NCI-H2171 (cell line): ENCODE data around the gene CD44.

Source experiments
- DNase-seq: peaks from one replicate; lab custom pipeline; 2025; lab: John Stamatoyannopoulos, UW

The CD44 gene

GRCh38 chr11:35139722-35140282 is 831 bp downstream of the CD44 start:
- DNase-seq, result no peak

DNA sequence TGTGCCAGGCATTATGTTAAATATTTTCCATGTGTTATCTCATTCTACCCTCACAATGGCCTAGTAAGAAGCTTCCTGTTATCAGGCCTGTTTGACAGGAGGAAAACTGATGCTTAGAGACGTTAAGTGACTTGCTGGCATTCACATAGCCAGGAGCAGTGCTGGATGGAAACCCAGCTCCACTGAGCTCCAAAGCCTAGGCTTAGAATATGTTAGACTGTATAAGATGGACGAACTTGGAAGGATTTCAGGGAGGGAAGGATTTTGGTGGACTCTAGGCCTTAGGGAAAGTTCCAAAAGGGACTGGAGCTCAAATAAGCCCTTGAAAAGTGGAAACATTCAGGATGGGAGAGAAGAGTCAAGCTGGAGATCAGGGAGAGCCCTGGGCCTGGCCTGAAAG is 2.1 kb downstream of the CD44 start:
- no peak for DNase-seq

DNA sequence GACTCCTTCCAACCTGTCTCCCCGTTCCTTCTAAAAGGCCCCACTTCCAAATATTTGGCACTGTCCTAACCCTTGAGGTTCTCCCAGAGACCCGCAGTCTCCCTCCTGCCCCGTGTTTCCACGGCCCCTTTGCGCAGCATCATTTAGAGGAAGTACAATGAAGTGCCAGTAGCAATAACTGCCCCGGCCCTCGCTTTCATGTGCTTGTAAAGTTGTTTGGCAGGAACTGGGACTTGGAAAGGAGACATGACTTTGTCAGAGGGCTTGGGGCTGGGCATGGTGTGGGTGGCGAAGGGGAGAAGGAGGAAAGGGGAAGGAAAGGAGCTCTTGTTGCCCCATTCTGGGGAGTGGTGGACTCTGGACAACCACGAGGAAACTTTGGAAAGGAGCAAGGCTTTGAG is 2.6 kb downstream of the CD44 start:
- DNase-seq, result no peak

DNA sequence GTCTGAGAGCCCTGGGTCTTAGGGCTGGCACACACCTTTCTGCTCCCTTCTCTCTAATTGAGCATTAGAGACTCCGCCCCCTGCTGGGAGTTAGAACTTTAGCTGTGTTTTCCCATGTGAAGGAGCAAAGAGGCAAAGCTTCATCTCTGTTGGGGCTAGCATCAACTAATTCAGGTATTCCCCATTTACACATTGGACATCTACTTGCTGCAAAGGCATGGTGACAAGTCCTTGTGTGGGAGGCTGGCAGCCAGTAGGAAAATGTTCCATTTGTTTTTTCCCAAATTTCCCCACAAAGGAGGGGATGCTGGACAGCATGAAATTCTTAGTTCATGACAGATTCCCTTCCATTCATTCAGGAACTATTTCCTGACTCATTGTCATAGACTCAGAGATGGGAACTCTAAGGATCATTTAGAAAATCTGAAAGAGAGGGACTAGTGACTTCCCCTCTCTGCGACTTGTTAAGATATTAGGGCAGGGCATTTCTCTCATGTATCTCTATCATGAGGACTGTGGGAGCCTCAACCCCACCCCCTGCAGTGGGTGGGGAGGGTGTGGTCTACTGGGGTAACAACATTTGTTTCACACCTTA is 3.6 kb downstream of the CD44 start:
- DNase-seq, result no peak

DNA sequence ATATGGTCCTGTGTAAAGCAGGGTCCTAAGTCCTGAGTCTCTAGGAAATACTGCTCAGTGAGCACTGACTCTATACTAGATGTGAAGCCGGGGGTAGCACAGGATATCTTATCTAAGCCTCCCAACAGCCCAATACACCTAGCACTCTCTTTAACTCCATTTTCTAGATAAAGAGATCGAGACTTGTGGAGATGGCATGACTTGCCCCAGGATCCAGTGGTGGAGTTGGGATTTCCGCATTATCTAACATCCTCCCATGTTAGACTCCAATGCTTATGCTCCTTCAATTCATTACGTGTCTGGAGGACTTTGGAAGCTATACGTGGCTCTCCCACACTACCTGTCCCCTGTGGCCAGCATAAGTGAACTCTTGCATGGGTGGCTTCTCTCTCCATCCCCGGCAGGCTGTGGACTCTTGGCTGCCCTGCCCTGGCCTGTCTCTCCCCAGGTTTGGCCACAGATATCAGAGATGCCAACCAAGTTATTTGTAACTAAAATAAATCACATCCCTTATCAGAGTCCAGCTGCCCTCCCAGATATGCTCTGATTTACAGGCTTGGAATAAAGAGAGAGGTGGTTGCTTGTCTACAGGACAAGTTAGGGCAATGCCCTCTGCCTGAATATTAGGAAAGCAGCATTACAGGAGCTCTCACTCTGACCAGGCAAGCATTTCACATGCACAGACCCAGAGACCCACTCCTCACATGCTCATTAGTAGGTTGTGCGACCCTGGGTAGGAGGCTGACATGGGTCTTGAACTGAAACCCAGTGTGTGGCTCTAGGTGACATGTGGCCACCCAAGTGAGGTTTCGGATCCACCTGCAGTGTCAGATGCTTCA is 4.5 kb downstream of the CD44 start:
- no peak for DNase-seq

DNA sequence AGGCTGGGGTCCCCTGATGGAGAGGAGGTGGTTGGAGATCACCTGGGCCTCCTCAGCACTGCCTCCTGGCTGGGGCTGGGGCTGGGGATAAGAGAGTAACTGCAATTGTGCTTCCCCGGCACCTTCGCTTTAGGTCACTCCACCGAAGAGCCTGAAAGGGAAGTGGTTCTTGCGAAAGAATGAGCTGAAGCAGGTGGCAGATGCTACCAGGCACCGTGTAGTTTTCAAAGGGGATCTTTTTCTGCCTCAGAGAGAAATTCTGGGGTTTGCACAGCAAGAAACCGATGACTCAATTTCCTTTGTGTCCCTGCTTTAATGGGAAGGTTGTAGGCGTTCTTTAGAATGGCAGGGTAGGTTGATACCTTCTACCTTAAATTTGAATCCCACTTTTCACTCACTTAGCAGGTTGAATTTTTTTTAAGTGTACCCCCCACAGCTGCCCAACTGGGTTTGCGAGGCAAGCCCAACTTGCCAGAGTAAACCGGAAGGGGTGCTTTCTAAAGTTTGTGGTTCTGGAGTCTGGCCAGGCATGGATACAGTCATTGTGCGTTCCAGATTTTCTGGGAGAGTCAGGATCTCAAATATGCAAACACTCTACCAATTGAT is 5.3 kb downstream of the CD44 start:
- DNase-seq, result no peak

- DNase-seq, result no peak
These were observed 5.8 kb downstream of the CD44 start for GRCh38 chr11:35144806-35145205.

DNA sequence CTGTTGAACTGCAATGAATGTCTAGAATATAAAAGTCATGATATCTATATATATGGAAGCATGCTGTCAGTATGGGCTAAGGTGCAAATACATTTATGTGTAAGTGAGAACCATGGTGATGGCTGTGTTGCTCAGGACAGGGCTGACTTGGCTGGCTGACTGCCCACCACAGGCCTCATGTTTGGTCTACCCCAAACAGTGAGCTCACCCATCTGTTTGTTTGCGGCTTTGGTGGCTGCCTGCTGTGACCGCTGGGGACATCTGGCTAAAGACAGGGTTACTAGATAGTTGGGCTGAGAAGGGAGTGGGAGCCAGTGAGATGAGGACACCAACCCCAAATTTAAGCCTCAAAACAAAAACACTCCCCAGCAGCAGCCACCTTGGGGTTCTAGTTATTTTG is 6.3 kb downstream of the CD44 start:
- no peak for DNase-seq

- DNase-seq, result no peak
These were observed 7.1 kb downstream of the CD44 start for GRCh38 chr11:35146074-35146521.

DNA sequence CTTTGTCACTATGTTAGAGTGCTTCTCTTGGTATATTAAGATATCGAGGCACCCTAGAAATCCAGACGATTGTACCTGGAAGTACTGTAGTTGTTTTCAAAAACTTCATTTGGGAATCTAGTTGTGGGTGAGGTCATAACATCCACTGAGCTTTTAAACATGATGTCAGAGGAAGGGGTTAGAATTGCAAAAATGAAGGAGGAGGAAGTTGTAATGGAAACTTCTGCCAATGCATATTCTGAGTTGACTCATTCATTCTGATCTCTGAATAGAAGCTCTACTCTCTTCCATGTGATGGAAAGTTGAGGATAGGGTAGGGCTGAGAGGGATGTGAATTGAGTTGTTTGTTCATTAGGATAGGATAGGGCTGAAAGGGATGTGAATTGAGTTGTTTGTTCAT is 7.7 kb downstream of the CD44 start:
- no peak for DNase-seq

DNA sequence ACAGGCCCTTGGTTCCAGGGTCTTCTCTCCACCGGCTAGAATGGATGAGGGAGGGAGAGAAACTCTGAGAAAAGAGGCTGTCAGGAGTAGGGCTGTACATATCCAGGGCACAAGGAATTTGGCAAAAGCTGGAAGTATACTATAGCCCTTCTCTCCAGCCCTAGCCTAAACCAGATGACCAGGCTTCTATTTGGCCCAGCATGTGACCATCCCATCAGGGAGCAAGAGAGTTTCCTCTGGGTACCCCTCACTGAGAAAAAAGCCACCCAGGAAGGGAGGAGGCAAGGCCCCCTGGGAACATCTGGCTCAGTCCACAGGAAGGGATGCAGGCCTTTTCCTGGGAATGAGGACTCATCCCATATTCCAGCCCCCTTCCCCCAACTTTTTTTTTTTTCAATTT is 8.3 kb downstream of the CD44 start:
- DNase-seq, result no peak

GRCh38 chr11:35148163-35148837 is 9.3 kb downstream of the CD44 start:
- no peak for DNase-seq

- no peak for DNase-seq
These were observed 11.5 kb downstream of the CD44 start for GRCh38 chr11:35150454-35150853.

DNA sequence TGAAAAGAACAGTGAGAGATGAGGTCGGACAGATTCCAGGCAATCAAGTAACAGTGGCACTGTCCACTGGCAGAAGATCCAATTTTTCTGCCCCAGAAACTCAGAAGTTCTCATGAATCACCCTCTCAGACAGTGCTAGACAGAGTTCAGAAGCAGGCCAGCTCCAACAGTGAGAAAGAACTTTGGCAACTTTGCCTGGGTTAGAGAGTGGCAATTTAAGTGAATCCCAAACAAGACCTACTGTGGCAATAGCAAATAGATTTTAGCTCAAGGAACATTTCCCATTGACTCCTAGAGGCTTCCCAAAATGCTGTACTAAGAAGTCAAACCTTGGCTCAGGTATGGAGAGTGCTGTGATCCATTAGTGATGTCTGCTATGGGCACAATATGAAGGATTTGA is 12.3 kb downstream of the CD44 start:
- no peak for DNase-seq

DNA sequence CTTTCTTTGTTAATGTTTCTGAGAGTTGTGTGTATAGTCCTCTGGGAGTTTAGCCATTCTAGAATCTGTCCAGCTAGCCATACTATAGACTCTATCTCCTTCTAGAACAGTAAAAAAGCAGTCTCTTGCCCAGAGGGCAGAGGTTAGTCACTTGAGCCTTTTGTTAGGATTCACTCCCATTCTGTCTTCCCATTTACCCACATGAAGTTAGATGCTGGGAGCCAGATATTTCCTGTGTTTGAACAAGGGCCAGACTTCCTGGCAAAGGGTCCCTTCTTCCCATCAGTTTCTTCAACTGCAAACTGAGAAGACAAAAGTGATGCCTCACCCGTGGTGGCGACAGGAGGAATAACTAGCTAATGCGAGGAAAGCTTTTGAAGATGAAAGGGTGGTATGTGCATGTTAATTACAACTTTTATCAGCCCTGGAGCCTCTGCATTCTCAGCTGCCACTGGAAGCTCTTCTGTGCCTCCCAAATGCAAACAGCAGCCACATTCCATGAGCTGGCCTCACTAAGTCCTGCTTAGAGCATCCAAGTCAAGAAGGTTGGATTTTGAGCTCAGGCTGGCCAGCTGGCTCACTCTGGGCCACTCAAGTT is 12.8 kb downstream of the CD44 start:
- DNase-seq, result no peak

DNA sequence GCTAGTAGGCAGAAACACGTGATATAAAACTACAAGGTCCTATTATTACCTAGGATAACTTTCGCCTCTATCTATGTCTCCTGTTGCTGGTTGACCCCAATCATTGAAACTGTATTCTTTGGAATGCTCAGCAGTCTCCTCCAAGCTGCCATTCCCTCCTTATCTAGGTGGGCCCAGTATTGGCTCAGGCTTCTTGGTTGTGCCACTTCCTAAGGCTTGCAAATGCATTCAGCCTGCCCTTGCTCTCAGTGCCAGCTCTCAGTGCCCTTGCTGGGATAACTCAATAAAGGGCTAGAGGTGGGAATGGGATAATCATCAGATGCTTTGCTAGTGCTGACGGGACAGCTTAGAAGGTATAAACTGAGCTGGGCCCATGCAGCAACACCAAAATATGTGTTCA is 13.6 kb downstream of the CD44 start:
- no peak for DNase-seq

DNA sequence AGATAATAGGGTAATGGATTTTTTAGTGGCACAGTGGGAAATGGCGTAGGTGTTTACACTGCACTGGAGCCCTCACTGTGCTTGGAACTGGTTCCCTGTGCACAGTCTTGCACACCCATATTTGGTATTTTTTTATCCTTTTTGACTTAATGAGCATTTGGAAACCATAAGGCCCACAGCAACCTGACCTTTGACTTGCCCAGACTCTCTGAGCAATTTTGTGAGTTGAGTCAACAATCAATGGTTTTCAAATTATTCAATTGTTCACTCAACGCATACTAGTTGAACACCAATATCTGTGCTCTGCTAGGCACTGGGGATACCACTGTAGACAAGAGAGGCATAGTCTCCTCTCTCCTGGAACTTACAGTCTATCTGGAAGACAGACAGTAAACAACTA is 14.3 kb downstream of the CD44 start:
- DNase-seq, result no peak

DNA sequence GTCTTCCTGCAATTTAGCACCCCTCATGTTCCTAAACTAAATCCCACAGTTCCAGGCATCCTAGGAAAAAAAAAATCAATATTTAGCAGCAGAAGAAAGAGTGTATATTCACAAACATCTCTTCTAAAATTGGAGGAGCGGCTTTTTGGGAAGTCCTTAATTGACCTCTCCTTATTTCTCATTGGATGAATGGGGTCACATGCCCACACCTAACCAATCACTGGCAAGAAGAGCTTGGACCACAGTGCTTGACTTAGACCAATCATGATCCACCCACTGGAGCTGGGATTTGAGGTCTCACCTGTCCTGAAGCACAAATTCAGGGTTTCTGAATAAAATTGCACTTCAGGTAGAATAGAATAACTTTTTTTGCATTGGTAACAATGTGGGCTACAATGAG is 16.0 kb downstream of the CD44 start:
- DNase-seq, result no peak

DNA sequence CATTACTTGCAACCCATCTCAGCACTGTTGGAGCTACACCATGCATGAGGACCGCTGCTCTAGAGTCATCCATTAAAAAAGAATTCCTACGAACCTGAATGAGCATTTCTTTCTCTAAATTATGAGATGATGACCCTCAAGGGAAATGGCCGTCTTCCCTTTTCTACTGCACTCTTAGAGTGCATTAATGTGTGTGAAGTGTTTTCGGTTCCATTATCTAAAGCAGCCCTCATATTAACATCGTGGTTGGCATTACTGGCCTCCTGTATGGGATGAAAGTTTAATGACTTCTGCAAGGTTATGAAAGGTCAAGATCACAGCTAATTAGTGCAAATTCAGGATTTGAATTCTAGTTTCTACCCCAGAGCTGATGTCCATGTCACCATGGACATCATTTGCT is 16.7 kb downstream of the CD44 start:
- DNase-seq, result no peak

GRCh38 chr11:35157814-35158700 is 19.1 kb downstream of the CD44 start:
- no peak for DNase-seq
